ENCODE data around the gene MEAF6.

DNA sequence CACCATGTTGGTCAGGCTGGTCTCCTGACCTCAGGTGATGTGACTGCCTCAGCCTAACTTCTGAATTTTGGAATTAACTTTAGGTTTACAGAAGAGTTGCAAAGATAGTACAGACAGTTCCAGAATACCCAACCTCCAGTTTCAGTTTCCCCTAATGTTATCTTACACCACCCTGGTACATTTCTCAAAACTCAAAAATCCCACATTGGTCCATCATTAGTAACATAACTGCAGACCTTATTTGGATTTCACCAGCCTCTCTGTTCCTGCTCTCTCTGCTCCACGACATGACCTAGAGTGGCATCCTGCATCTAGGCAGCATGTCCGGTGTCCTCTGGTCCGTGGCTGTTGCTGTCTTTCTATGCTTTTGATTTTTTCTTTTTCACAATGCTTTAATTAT lies 45.2 kb downstream of the MEAF6 start:
- TF ChIP-seq, protein P1, sequence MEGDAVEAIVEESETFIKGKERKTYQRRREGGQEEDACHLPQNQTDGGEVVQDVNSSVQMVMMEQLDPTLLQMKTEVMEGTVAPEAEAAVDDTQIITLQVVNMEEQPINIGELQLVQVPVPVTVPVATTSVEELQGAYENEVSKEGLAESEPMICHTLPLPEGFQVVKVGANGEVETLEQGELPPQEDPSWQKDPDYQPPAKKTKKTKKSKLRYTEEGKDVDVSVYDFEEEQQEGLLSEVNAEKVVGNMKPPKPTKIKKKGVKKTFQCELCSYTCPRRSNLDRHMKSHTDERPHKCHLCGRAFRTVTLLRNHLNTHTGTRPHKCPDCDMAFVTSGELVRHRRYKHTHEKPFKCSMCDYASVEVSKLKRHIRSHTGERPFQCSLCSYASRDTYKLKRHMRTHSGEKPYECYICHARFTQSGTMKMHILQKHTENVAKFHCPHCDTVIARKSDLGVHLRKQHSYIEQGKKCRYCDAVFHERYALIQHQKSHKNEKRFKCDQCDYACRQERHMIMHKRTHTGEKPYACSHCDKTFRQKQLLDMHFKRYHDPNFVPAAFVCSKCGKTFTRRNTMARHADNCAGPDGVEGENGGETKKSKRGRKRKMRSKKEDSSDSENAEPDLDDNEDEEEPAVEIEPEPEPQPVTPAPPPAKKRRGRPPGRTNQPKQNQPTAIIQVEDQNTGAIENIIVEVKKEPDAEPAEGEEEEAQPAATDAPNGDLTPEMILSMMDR (IDR thresholded peaks at IDR 0.05), result no peak
- no peak for TF ChIP-seq EZH2 (IDR thresholded peaks at IDR 0.05)
